ENCODE measurements around the gene MTG2. TPM values are rescaled to one million over a fixed set of nuclear protein-coding genes. Genes with fewer than 3 reads are reported as not detected.

MTG2 gene
- total RNA-seq, 1 donor from 2014 or later = 24.0 TPM

DNA sequence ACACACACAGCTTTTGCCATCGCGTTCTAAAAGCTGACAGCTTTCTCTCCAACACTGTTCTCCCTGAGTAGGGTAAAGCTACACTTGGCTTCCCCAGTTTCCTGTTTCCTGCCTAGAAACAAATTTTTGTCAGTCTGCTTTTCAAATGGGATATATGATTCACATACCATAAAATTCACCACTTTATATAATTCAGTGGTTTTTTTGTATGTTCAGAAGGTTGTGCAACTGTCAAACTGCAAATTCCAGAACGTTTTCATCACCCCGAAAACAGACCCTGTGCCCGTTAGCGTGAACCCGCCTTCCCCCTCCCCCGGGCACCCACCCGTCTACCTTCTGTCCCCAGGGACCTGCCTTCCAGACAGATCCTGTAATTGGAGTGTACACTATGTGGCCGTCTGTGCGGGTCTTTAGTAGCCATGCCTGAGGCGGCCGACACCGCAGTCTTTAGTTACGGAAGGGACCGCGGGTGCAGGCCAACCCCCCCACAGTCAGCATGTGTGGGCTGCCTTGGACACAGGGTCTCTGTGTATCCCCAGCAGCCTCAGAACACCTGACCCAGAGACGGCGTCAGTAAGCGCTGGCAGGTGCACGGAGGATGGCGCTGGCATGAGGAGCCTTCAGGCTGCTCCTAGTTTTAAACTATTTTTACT is 20.7 kb downstream of the MTG2 start:
- no peak for DNase-seq (ENCODE audit: low read depth)
- Histone ChIP-seq H3K27me3 (ENCODE audit: control insufficient read depth, insufficient read depth, low read length) (no peaks in the 10 kb centered on the region), H3K4me3 (ENCODE audit: low read depth, low read length) (no peak overlapping the region), H3K36me3 (ENCODE audit: control insufficient read depth, insufficient read depth, low read length) (peaks cover 19% of the 10 kb centered on the region)
- FAIRE-seq = no peak
- TF ChIP-seq, protein P1, sequence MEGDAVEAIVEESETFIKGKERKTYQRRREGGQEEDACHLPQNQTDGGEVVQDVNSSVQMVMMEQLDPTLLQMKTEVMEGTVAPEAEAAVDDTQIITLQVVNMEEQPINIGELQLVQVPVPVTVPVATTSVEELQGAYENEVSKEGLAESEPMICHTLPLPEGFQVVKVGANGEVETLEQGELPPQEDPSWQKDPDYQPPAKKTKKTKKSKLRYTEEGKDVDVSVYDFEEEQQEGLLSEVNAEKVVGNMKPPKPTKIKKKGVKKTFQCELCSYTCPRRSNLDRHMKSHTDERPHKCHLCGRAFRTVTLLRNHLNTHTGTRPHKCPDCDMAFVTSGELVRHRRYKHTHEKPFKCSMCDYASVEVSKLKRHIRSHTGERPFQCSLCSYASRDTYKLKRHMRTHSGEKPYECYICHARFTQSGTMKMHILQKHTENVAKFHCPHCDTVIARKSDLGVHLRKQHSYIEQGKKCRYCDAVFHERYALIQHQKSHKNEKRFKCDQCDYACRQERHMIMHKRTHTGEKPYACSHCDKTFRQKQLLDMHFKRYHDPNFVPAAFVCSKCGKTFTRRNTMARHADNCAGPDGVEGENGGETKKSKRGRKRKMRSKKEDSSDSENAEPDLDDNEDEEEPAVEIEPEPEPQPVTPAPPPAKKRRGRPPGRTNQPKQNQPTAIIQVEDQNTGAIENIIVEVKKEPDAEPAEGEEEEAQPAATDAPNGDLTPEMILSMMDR (IDR thresholded peaks at IDR 0.05; ENCODE audit: insufficient read depth, low read length, severe bottlenecking) = no peak

DNA sequence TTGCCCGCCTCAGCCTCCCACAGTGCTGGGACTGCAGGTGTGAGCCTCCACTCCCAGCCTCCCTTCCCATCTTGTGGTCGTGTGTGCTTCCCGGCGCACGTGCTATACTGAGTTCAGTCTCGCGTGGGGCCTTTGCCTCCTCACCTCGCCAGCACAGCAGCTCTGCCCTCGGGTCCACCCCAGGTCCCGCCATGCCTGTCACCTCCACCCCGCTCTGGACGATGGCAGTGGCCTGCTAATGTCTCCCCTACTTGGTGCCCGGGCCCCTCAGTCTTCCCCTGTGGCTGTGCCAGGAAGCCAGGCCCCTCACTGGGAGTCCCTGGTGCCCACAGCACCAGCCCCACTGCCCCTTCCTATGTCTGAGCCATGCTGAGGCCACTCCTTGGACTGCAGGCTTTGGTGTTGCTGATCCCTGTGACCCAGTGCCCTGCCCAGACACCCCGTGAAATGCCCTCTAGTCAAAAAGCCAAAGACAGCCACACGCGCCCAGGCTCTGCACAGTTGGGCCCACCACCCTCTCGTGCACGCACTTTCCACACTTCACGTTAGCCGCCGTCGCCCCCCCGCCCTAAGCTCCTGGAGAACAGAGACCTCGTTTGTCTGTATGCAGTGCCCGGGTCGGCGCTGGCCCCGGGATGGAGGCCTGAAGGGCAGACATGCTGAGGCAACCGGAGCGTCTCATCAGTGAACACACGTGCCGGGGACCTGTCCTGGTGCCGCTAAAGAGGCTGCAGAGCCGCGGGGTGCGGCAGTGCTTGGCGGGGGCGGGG is 23.0 kb downstream of the MTG2 start:
- Histone ChIP-seq H3K27me3 (ENCODE audit: control insufficient read depth, insufficient read depth, low read length) (no peaks in the 10 kb centered on the region), H3K36me3 (ENCODE audit: control insufficient read depth, insufficient read depth, low read length) (peaks cover 10% of the 10 kb centered on the region), H3K4me3 (ENCODE audit: low read depth, low read length) (no peak overlapping the region)
- FAIRE-seq (no peak), DNase-seq (ENCODE audit: low read depth) (no peak)
- TF ChIP-seq, protein P1 (IDR thresholded peaks at IDR 0.05; ENCODE audit: insufficient read depth, low read length, severe bottlenecking) = no peak

DNA sequence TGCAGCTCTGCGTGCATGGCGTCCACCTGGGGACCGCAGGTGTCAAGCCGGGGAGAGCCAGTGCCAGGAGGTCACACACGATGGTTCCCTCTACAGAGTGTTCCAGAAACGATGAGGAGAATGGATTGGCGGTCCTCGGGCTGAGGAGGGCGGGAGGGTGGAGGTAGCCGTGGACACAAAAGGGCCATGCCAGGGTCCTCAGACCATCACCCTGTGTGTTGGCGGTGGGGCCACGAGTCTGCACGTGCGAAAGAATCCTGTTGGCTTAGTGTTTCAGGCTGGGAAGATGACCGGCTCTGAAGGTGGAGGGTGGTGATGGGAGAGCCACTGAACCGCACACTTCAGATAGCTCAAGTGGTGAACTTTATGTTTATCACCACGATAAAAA is 23.6 kb downstream of the MTG2 start:
- no peak for FAIRE-seq
- H3K4me3 ChIP-seq (ENCODE audit: low read depth, low read length) = no peak overlapping the region
- DNase-seq (ENCODE audit: low read depth) = no peak
- peaks cover 2% of the 10 kb centered on the region for H3K27me3 ChIP-seq (ENCODE audit: control insufficient read depth, insufficient read depth, low read length)
- TF ChIP-seq, protein P1 (IDR thresholded peaks at IDR 0.05; ENCODE audit: insufficient read depth, low read length, severe bottlenecking) = no peak
- H3K36me3 ChIP-seq (ENCODE audit: control insufficient read depth, insufficient read depth, low read length) = peaks cover 7% of the 10 kb centered on the region

DNA sequence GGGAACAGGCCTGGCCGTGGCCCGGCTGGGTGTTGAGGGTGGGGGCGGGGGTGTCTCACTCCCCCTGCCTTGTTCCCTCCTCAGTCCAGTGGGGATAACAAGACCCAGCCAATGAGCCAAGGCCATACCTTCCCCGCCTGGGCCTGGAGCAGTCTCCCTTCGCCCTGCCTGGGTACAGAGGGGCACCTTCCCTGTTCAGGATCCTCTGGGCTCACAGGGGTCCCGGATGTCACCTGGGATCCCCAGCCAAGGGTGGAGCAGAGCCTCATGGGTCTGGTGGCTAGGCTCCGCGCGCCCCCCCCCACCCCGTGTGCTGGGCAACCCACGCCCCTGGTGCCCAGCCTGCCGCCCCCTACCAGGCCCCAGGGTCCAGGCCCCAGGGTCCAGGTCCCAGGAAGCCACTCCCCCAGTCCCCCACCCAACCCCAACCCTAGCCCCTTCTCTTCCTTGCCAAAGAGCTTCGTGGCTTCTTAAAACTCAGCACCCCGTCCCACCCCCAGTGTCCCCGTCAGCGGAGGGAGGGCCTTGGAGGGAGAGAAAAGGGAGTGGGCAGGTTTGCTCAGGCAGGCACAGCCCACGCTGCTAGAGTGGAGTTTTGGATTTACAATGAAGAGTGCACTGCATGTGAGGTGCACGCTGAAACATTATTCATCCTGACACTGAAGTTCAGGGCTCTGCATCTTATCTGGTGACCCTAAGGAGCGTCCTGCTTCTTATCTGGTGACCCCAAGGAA is 25.4 kb downstream of the MTG2 start:
- DNase-seq (ENCODE audit: low read depth) (no peak), FAIRE-seq (no peak)
- TF ChIP-seq, protein P1 (IDR thresholded peaks at IDR 0.05; ENCODE audit: insufficient read depth, low read length, severe bottlenecking) = no peak
- peaks cover 6% of the 10 kb centered on the region for H3K27me3 ChIP-seq (ENCODE audit: control insufficient read depth, insufficient read depth, low read length)
- no peak overlapping the region for H3K4me3 ChIP-seq (ENCODE audit: low read depth, low read length)
- no peaks in the 10 kb centered on the region for H3K36me3 ChIP-seq (ENCODE audit: control insufficient read depth, insufficient read depth, low read length)

DNA sequence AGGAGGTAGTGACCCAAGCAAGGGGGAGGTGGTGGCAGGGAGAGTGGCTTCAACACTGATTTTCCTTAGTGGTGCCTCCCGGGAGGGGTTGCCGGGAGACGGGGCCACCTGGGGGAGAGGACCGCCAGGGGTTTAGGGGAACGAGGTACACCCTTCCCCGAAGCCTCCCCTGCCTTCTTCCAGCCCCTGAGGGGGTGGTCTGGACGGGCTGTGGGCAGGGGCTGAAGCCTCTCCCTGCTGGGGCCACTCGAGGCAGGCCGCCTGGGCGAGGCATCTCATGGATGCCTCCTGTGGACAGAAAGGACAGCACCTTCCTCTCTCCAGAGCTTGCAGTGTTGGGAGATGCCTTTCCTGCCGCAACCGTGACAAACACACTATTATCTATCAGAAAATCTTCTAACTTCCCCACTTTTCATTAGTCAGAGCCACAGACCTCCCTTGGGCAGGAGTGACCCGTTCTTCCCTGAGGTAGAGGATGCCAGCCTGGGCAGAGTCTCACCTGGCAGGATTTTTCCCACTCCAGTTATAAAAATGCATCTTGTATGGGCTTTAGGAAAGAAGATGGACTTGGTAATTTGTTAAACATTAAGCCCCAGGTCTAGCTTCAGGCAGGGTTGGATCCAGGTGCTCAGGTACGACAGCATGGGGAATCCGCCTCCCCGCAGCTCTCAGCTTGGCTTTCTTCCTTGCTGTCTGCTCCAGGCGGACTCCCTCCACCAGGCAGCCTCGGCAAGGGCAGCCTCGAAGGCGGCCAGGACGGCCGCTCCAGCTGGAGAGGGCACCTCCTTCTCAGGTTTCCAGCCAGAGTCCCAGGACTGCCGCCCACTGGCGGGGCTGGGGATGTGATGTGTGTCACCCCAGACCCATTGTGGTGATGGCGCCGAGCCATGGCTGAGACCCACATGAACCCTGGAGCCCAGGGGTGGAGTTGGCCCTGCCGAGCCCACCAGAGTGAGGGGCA is 26.2 kb downstream of the MTG2 start:
- Histone ChIP-seq H3K27me3 (ENCODE audit: control insufficient read depth, insufficient read depth, low read length) (peaks cover 9% of the 10 kb centered on the region), H3K36me3 (ENCODE audit: control insufficient read depth, insufficient read depth, low read length) (no peaks in the 10 kb centered on the region), H3K4me3 (ENCODE audit: low read depth, low read length) (no peak overlapping the region)
- FAIRE-seq (no peak), DNase-seq (ENCODE audit: low read depth) (no peak)
- TF ChIP-seq, protein P1 (IDR thresholded peaks at IDR 0.05; ENCODE audit: insufficient read depth, low read length, severe bottlenecking) = peak; percentile 29

All from bronchial epithelial cell (primary cell).